Measurements from ENCODE around the gene CHRNB2.

DNA sequence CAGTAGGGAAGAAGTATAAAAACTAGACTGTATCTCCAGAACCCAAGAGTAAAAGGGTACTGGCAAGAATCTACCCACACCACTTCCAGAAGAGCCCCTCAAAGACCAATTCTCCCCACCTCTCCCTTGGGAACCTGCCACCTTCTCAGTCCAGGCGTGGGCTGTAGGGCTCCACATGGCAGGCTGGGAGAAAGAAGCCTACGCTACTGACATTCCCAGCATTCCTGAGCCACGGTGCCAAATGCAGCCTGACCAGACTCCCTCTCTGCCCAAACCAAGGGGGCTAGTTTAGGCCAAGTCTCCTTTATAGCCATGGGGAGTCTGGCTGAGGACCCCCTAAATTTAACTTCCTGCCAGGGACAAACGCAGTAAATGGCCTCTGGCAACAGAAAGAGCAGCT, 11.2 kb upstream of the CHRNB2 start:
- TF ChIP-seq, protein P1, sequence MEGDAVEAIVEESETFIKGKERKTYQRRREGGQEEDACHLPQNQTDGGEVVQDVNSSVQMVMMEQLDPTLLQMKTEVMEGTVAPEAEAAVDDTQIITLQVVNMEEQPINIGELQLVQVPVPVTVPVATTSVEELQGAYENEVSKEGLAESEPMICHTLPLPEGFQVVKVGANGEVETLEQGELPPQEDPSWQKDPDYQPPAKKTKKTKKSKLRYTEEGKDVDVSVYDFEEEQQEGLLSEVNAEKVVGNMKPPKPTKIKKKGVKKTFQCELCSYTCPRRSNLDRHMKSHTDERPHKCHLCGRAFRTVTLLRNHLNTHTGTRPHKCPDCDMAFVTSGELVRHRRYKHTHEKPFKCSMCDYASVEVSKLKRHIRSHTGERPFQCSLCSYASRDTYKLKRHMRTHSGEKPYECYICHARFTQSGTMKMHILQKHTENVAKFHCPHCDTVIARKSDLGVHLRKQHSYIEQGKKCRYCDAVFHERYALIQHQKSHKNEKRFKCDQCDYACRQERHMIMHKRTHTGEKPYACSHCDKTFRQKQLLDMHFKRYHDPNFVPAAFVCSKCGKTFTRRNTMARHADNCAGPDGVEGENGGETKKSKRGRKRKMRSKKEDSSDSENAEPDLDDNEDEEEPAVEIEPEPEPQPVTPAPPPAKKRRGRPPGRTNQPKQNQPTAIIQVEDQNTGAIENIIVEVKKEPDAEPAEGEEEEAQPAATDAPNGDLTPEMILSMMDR (IDR thresholded peaks at IDR 0.05; ENCODE audit: low read length) = no peak
- TF ChIP-seq EZH2phosphoT487 (IDR thresholded peaks at IDR 0.05; ENCODE audit: low read length) = no peak

All from MM.1S (cell line).